HuH-7 (cell line): ENCODE results near the gene TMEM43.
"Not testable (repeated sequence)": the region's sequence is repeated elsewhere in the genome, so short reads cannot be mapped to it uniquely, and the experiment has no call there.

Experiments used
- DNase-seq: peaks from one replicate; pipeline ENCODE4 v3.0.0; 2011; ENCODE audit warnings: low spot score

TMEM43 gene, protein sequence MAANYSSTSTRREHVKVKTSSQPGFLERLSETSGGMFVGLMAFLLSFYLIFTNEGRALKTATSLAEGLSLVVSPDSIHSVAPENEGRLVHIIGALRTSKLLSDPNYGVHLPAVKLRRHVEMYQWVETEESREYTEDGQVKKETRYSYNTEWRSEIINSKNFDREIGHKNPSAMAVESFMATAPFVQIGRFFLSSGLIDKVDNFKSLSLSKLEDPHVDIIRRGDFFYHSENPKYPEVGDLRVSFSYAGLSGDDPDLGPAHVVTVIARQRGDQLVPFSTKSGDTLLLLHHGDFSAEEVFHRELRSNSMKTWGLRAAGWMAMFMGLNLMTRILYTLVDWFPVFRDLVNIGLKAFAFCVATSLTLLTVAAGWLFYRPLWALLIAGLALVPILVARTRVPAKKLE

DNA sequence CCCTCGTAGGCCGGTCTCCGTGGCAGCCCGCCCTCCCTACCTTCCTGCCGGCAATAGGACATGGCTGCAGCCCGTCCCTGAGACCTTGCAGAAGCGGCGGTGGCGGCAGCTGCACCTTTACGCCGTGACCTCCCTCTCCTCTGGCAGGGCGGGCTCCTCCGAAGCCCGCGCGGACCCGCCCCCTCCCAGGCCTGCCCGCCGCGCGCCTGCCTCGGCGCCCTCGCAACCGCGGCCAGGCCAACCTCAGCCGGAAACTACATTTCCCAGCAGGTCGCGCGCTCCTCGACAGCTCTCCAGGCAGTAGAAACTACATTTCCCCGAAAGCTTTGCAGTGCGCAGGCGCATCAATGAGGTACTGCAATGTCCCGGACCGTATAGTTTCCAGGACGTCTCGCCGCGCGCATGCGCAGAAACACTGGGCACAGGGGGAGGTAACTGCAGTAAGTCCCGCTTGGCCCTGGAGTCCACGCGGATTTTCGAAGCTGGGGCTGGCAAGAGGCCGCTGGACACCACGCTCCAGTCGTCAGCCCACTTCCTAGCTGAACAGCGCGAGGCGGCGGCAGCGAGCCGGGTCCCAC, at the start of gene TMEM43, which contains the start of gene CHCHD4:
Gene TMEM43, plus strand, starts transcription at position 438 of the 578 bp plus-strand sequence. CDS start 142 bp downstream, outside the sequence.
Gene CHCHD4, minus strand, starts transcription at position 256 of the 578 bp plus-strand sequence. Its CDS starts 194 bp downstream, at position 62.
- peak; percentile 100 for DNase-seq

DNA sequence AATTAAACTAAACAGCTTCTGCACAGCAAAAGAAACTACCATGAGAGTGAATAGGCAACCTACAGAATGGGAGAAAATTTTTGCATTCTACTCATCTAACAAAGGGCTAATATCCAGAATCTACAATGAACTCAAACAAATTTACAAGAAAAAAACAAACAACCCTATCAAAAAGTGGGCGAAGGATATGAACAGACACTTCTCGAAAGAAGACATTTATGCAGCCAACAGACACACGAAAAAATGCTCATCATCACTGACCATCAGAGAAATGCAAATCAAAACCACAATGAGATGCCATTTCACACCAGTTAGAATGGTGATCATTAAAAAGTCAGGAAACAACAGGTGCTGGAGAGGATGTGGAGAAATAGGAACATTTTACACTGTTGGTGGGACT, 49.6 kb upstream of the TMEM43 start:
- not testable (repeated sequence) for DNase-seq

DNA sequence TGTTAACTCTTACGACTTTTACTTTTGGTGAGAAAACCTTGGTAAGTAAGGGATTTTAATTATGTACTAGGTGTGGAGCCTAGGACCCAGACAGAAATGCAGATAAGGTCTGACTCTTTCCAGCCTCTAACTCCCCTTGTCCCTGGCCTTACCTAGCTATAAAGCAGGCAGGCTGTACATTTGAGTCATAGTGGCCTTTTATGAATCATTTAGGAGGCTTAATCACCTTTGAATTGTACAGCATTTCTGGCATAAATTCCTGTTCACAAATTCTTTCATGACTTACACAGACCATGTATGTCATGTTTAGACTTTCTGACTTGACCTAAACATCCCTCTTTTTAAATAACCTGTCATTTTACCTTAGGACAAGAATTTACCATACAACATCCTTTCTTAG, 47.5 kb upstream of the TMEM43 start:
- DNase-seq, result no peak

DNA sequence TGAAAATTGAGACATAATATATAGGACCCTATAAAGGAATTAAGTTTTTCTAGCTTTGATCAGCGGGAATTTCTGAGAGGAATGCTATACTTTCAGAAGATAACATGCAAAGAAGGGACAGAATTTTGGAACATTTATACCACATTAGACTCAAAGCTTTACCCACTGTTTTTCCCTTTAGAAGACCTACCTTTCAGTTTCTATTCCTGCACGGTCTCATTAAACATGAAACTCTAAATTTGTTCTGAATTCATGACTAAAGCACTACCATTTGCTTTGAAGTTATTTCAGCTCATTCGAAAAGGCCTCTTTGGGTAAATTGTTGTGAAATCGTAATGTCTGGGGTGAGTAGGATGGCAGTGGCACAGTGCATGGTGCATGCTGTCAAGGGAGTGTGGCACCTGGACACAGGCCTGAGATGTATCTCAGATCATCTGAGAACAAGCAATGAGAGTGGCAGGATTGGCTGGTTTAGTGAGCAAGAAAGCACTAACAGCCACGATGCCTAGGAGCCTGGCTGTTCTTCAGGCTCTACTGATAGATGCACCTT, 42.7 kb upstream of the TMEM43 start:
- no peak for DNase-seq

DNA sequence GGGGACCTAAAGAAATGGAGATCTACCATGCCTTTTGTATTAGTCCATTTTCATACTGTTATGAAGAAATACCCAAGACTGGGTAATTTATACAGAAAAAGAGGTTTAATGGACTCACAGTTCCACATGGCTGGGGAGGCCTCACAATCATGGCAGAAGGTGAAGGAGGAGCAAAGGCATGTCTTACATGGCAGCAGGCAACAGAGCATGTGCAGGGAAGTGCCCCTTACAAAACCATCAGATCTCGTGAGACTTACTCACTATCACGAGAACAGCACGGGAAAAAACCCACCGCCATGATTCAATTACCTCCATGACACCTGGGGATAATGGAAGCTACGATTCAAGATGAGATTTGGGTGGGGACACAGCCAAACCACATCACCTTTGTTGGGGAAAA, 37.4 kb upstream of the TMEM43 start:
- DNase-seq, result not testable (repeated sequence)

DNA sequence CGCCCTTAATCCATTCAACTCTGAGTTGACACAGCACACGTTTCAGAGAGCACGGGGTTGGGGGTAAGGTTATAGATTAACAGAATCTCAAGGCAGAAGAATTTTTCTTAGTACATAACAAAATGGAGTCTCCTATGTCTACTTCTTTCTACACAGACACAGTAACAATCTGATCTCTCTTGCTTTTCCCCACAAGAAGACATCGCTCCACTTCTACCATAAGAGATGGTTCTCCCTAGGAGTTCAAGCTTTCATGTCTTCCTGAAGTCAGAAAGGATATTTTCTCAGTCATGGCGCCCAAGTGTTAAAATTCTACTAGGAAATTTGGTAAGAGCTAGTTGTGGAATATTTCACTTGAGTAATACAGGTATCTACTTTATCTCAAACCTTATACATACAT, 32.9 kb upstream of the TMEM43 start:
- DNase-seq, result not testable (repeated sequence)

DNA sequence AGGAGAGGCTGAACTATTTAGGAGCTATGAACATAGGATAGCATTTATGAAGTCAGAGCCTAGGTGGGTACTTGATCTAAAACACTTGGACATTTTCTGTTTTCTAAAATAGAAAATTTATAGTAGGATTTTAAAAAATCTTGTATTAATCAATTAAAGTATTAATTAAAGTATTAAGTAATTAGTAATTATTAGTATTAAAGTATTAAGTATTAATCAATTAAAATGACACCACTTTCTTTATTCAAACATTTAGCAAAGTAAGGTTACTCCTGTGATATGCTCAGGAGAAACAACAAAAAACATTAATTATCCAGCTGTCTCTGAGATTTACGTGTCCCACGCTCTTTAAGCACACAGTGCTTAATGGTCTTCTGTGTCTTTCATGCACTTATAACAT, 32.4 kb upstream of the TMEM43 start:
- DNase-seq, result no peak

DNA sequence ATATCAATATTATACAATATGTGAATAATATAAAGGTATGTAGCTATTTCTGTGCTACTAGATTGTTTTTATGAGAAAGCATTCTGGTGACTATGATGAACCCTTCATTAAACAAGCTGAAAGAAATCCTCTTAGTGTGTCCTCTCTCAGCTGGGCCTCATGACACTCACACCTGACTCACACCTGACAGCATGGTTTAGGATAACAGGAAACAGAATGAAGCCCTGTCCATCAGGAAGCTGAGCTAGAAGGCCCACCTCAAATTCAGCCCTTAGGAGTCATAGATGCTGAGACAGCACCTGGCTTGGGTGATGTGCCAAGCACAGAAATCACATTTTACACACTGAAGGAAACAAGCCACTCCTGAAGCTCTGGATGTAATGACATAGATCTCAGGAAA, 31.0 kb upstream of the TMEM43 start:
- no peak for DNase-seq

DNA sequence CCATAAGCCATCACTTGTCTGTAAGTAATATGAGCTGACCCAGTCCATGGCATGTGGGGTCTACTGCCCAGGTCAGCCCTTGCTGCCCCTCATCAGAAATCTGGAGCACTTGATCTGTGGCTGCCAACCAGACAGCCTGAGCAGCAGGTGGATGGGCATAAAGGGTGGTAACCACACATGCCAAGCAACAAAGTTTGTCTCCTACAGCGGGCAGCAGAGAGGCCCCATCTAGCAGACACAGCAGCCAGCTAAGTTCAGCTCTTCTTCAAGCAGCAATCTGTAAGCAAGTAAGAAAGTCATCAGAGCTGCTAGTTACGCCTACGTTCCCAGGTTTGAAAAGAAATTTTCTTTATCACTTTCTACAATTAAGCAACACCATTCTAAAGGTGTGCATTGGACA, 28.1 kb upstream of the TMEM43 start:
- DNase-seq, result no peak

DNA sequence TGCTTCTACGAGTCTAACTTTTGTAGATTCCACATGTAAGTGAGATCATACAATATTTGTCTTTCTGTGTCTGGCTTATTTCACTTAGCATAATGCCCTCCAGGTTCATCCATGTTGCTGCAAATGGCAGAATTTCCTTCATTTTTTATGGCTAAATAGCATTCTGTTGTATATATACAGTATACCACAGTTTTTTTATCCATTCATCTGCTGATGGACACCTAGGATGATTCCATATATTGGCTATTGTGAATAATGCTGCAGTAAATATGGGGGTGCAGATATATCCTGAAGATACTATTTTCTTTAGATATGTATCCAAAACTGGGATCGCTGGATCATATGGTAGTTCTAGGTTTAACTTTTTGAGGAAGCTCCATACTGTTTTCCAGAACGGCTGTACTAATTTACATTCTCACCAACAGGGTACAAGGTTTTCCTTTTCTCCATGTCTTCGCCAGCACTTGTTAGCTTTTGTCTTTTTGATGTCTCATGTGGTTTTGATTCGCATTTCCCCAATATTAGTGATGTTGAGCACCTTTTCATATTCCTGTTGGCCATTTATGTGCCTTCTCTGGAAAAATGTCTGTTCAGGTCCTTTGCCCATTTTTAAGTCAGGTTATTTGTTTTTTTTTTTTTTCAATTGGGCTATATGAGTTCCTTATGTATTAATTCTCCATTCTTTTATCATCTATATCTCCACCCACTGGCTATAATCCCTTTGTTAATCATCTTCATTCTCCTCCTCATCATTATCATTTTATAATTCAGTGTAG, 27.0 kb upstream of the TMEM43 start:
- no peak for DNase-seq

DNA sequence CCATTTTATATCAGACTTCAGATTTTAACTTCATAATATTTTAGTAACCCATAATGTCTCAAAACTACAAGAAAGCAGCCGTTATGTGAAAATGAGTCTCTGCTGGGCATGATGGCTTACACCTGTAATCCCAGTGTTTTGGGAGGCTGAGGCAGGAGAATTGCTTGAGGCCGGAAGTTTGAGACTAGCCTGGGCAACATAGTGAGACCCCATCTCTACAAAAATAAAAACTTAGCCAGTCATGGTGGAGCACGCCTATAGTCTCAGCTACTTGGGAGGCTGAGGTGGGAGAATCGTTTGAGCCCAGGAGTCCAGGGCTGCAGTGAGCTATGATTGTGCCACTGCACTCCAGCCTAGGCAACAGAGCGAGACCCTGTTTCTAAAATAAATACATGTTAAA, 15.0 kb upstream of the TMEM43 start:
- not testable (repeated sequence) for DNase-seq

DNA sequence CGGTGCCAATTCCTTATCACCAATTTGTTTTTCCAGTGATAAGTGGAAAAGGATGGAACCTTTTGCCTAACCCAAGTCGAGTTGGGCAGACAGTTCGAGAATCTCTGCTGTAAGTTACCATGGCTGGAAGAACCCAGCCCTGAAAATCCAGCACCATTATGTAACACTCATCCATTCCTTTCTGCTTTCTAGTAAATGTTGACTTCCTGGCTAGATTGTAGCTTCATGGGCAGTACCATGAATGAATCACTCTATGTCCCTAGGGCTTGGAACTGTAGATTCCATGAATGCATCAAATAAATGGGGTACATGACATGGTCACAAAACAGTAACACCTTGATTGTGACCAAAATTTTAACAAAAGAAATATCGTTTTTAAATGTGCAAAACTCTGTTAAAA, 14.2 kb upstream of the TMEM43 start:
- DNase-seq, result no peak

DNA sequence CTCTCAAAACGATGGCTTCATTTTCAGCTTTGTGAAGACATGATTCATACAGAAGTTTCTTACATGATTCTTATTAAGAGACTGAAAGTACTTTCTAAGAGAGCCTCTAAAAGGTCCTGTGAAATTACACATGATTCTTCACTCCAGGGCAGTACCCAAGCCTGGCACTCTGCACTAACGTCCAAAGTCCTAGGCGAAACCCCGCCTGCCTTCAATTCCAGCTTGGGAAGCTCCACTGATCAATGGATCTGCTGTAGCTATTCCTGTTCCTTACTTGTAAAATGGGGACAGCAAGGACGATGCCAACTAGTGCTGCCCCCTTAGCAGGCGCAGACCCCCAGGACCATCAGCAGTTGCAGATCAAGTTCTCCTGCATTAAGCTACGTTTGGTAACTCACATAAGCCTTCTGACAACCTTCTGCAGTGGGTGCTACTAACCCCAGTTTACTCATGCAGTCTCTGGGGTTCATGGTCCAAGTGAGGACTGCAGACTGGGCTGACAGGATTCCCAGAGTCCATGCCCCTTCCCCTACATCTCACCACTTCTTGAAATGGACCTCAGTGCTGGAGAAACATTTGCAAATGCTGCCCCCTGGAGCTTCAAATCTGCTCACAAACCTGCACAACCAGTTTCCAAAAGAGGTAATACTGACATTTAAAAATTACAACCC, 10.8 kb upstream of the TMEM43 start:
- no peak for DNase-seq

DNA sequence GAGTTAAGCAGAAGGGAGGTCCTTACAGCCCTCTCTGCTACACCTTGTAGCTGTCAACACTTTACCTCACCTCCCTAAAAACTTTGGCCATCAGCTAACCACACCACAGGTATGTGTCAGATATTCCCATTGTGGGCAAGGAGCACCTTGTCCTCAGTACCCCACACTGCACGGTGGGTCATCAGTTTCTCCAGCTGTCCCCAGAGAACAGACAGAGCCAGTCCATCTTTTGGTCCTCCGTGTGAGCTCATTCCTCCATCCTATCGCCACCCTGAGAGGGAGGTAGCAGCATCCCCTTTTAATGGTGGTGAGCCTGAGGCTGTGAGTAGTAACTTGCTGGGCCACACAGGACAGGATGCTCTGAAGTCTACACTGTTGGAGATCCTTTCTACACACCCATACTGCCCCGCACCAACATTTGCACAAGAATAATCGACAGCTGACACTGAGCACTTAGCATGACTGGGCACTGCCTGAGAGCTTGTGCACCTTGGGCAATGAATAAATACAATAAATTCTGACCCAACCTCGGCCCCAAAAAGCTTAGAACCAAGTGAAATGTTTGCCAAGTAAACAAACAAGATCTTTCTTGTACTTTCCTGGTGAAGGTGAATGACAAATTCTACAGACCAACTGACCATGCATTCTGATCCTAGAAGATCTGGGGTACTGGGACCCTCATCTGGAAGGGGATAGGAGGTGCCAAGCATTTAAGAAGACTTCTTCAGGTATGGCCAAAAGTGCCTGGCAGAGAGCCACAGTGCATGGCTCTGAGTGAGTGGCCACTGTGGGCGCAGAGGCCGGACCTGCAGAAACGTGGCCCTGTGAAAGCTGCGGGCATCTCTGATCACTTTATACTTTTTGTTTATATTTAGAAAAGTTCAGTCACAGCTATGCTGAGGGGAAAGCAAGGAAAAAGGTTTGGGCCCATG, 7.1 kb upstream of the TMEM43 start:
- no peak for DNase-seq

DNA sequence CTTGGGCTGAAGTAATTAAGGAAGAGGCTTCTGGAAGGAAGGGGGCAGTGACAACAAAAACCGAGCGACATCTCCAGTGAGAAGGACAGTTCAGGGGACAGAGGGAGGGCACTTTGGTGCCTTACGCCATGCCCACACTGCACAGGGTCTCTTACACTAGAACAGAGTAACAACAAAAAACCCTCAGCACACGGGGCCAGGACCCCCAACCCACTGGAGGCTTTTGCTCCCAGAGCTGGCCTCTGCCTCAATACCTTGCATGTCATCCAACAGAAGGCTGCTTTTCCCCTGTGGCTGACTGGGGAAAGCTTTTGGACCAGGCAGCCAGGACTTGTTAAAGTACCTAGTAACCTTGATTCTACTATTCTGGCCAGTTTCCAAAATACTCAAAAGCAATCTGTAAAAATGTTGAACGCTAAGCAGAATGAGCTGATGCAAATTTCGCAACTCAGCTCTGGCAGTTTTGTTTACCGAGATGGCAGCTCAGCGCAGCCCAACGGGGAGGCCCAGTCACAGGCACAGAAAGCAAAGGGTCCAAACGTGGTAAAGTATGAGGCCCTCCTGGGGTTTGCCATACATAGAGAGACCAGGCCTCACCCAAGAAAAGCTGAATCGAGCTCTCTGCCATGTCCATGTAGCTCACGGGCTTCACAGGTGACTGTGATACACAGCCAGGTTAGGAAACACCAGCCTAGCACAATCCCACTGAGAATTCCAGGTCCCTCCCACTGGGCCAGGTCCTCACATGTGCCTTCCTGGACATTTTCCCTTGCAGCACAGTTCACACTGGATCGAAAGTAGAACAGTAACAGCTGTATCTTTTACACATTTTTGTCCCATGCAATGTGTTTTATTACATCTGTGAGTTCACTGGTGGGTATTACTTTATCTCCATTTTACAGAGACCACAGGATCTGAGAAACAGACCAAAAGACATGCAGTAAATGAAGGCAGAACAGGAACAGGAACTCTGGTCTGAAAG, 6.2 kb upstream of the TMEM43 start:
- DNase-seq, result peak; percentile 74

DNA sequence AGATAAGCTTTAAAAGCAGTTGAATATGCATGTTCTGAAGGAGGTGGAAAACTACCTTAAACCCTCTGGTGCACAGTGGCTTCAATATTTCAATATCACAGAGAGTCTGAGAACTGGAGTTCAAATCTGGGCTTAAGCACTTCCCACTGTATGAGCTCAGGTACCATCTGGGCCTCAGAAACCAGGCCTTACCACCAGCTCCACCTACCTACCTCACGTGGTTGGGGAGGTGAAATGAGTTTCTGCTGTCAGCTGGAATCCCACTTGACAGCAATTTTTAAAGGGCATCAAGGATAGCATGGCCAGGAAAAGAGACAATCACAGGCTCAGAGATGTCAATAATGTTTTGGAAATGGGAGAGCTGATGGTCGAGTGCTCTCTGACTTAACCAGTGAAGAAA, 5.2 kb upstream of the TMEM43 start:
- DNase-seq, result peak; percentile 11

DNA sequence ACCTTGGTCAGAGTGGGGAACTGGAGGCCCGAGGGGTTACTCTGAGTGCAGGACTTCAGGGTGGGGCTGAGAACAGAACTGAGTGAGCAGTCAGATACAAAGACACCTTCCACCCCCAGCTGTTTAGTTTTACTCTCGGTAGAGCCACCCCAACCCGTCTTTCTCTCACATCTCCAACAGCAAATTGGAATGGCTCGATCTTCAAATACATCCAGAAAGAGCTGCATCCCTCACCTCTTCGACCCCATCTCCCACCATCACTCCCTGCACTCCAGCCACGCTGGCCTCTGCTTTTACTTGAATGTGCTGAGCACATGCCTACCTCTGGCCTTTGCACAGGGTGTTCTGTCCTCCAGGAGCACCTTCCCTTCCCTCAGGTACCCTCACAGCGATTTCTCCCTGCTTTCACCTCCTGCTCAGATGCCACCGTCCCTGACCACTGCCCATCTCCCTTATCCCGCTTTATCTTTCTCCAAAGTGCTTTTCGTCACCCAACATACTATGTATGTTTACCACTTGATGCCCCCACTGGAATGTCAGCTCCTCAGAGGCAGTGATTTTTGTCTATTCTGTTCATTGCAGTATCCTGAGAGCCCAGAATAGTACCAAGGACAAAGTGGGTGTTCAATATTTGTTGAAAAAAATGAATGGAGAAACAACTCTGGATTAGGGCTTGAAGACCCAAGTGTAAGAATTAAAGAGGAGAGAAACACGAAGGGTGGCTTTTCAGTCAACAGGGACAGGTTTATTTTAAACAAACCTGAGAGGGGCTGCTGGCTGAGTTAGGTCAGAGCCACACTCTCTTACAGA, 4.5 kb upstream of the TMEM43 start:
- no peak for DNase-seq

DNA sequence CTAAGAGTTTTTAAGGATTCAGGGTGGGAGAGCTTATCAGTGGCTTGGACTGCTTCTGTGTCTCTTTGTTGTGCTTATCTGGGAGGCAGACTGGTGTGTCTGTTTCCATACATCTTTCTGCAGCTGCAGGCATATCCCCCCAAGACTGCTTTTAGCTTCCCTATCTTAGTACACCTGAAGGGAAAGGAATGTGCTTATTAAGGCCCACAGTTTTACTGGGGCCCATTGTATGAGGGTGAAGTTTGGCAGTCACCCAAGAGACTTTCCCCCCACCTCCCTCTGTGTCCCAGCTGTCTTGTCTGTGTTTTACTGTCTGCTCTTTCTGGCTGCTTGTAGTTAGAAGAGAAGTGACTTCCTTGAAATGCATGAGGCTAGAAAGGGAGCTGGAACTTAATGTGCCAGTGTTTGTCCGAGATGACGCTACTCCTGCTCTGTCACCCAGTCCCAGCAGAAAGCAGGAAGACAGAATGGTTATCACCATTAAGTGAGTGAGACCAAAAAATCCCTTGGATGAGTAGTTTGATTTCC, 3.9 kb upstream of the TMEM43 start:
- not testable (repeated sequence) for DNase-seq
